RPMI8226 (cell line): Measurements from ENCODE around the gene LSM4.
A peak's percentile ranks its signal among the peaks of the same experiment; 100 is the strongest.

Source experiments
- DNase-seq: peaks from one replicate; pipeline ENCODE4 v3.0.0-alpha.2; 2015

Gene LSM4

DNA sequence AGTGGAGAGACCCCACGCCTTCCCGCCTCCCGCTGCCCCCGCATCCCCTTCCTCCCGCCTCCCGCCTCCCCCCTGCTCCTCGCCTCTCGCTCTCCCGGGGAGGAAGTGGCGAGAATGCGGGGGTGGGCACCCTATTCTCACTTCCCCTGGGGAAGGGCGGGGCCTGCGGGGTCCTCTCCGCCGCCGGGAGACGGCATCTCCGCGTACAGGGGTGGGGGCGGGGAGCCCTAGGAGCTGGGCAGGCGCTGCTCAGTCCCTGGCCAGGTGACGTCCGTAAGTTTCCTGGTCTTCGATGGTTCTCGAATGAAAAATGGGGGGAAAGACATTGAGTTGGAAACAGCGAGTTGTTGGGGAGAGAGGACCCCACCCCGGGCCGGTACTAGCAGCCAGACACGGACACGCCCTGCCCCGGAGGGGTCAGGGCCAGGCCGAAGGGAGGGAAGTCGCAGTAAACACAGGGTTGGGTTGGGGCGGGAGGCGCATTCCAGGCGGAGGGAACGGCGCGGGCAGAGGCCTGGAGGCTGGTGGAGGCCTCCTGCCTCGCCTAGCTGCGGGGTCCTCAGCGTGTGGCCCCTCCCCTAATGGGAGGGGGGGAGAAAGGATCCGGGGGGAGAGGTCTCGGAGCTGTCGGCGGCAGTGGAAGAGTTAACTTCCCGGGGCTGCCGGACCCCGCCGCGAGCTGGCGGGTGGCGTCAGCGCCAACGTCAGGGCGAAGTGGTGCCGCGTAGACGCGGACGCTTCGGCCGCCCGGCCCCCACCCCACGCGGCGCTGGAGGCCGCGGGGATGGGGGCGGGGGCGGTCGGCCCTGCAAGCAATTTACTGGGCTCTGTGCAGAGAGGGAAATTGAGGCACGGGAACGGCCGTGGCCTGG, 31.1 kb downstream of the LSM4 start:
- peak; percentile 84 for DNase-seq

- no peak for DNase-seq
Observed at GRCh38 chr19:18291019-18291524, 31.8 kb downstream of the LSM4 start.

DNA sequence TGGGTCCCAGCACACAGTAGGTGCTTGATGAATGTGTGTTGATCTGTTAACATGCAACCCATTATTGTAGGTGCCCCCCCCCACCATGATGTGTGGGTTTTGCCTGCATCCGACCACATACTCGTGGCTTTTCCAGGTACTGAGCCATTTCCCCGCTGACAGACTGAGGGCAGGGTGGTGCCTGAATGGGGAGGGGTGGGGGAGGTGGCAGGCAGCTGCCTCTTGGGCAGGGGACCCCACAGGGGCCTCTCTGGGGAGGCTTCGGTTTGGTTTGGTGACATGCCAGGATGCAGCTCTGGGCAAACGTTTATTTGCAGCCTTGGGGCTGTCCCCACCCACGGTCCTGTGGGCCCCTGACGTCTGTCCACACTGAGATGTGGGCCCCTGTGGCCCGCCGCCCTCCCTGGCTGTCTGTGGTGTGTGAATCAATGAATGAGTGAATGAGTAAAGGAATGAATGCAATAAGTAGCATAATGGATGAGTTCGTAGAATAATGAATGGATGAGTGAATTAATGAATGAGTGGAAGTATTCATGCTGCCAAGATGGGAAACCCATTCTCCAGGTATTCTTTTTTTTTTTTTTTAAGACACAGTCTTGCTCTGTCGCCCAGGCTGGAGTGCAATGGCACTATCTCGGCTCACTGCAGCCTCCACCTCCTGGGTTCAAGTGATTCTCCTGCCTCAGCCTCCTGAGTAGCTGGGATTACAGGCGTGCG, 32.4 kb downstream of the LSM4 start:
- no peak for DNase-seq

DNA sequence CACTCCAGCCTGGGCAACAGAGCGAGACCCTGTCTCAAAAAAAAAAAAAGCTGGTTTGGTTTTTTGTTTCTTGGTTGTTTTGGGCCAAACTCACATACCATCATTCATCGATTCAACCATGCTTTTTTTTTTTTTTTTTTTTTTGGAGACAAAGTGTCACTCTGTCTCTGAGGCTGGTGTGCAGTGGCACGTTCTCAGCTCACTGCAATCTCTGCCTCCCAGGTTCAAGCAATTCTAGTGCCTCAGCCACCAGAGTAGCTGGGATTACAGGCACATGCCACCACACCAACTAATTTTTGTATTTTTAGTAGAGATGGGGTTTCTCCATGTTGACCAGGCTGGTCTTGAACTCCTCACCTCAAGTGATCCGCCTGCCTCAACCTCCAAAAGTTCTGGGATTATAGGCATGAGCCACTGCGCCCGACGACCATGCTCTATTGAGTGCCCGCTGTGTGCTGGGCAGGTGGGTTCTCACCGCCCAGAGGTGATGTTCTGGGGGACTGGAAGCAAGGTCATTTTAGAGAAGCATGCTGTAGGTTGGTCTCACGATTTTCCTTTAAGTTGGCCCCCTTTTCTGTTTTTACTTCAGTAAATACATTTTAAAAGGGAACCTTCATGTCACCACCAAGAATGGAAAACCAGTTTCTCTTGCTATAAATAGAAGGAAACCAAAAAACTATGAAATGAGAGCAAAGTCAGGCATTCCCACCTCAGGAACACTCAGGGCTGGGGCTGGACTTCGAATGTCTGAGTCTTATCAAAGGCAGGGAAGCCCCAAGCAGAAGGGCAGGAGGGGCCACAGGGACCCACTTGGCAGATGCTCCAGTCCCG, 33.2 kb downstream of the LSM4 start:
- no peak for DNase-seq

DNA sequence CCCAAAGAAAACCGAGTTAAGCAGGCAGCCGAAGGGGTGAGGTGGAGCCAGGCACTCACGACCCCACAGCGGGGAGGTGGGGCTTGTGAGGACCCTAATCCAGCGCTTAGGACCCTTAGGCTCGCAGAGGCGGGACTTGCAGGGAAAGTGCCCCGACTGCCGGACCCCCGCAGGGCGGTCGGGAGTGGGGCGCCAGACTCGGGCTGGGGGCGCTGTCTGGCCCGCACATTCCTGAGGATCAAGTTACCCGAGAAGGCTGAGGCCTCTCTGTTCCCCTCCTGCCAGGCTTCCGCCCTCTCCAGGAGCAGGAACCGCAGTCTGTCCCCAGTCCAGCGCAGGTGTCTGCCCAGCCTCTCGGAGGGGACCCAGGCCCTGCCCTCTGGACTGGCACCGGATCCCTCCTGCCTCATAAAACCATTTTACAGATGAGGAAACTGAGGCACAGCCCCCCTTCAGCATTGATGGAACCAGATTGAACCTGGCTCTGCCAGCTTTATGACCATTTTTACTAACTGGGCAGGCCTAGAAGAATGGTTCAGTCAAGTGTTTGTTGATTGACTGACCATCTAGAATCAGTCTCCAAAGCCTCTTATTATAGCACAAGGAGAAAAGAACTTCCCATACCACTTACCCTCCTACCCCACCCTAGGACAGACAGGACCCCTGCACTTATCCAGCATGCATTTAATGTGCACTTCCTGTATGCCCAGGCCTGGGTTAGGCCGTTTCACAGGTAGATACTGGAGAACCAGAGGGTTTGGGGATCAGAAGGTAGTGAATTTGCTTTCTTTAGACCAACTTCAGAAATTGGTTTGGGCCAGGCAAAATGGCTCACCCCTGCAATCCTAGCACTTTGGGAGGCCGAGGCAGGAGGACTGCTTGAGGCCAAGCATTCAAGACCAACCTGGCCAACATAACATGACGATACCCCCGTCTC, 34.8 kb downstream of the LSM4 start:
- no peak for DNase-seq

DNA sequence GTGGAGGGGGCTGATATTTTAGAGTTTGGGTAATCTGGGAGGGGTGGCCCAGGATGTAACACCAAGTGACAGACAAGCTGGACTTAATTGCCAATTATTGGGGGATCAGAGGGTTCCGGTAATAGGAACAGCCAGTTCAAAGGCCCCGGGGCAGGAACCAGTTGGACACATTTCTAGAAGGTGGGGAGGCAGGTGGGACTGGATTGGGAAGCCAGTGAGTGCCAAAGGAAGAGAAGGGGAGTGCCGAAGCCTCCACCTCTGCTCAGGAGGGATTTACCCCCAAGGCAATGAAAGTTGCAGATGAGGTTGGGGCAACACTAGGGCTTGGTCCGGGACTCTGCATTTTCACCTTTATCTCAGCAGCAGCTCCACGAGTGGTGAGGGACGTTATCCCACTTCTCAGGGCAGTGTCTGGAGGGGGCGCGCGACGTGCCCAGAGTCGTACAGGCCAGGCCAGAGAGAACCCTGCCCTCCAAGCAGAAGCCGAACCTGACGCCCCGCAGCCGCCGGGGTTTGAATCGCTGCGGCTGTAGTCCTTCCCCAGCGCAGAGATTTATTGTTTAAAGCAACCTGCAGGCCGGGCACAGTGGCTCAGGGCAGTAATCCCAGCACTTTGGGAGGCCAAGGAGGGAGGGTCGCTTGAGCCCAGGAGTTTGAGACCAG, 35.8 kb downstream of the LSM4 start:
- DNase-seq, result no peak

DNA sequence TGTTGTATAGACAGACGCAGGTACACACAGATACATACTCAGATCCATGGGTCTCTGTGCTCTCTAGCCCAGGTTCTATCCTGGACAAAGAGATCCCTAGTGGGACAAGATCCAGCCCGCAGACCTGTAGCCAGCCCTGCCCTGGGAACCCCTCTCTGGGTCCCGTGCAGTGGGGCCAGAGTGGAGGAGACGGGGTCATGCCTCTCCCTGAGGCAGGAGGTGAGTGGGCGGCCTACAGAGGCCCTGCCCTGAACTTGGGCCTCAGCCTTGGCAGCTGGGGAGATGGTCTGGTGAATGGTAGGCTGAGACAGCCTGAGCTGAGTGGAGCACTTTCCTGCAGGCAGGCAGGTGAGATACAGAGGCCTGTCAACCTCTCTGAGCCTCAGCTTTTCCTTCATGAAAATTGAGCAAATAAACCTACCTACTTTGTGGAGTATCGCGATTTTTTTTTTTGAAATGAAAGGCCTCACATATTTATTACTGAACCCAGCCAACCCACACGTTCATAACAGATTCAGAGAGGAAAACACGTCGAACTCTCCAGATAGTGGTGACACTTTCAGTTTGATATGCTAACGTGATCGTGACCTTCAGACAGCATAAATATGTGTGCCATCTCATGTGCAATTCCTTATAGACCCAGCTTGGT, 38.0 kb downstream of the LSM4 start:
- no peak for DNase-seq

DNA sequence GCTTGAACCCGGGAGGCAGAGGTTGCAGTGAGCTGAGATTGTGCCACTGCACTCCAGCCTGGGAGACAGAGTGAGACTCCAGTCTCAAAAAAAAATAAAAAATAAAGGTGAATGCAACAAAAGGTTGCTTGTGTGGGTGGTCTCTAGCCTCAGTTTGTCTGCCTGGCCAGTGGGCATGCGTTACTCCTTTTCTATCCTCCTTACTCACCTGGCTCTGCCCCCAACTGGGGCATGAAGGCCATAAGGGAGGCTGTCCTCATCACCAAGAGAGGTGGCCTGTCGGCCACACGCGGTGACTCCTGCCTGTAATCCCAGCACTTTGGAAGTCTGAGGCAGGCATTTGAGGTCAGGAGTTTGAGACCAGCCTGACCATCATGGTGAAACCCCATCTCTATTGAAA, 39.5 kb downstream of the LSM4 start:
- no peak for DNase-seq

DNA sequence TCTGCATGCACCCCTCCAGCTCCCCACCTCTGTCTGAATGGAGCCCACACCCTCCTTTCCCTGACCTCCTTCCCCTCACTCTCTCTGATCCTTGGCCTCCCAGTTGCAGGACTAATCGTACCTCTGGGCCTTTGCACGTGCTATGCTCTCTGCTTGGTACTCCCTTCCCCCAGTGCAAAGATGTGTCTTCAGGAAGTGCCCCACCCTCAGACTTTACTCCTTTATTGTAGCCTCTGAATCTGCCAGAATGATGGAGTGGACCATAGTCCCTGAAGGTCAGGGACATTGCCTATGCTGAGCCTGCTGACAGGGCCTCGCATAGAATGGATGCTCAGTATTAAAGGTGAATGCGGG, 40.1 kb downstream of the LSM4 start:
- DNase-seq, result peak; percentile 37

GRCh38 chr19:18282021-18282787, 40.7 kb downstream of the LSM4 start:
- DNase-seq, result peak; percentile 47

GRCh38 chr19:18281082-18282020, 41.5 kb downstream of the LSM4 start, which contains the start of gene JUND:
JUND (minus strand) TSS chr19:18281622; CDS start chr19:18281484, 138 bp downstream.
- DNase-seq, result peak; percentile 98

DNA sequence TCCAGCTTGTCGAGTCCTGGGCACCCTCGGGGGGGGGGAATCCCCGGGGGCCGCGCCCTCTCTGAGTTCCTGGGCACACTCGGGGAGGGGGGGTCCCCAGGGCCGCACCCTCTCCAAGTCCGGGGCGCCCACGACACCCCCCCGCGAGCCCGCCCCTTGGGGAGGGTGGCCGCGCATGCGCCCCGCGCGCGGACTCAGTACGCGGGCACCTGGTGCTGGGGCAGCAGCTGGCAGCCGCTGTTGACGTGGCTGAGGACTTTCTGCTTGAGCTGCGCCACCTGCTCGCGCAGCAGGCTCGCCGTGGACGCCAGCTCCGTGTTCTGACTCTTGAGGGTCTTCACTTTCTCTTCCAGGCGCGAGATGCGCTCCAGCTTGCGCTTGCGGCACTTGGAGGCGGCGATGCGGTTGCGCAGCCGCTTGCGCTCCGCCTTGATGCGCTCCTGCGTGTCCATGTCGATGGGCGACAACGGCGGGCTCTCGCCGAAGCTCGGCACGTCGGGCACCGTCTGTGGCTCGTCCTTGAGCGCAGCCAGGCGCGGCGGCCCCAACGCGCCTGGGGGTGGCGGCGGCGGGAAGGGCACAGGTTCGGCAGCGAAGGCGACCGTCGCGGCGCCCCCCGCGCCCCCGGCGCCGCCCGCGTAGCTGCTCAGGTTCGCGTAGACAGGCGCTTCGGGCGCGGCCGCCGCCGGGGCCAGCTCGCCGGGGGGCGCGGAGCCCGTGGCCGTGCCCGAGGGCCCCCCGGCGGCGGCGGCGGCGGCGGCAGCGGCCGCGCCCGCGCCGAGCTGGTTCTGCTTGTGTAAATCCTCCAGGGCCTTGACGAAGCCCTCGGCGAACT, 42.4 kb downstream of the LSM4 start:
- DNase-seq, result peak; percentile 91

DNA sequence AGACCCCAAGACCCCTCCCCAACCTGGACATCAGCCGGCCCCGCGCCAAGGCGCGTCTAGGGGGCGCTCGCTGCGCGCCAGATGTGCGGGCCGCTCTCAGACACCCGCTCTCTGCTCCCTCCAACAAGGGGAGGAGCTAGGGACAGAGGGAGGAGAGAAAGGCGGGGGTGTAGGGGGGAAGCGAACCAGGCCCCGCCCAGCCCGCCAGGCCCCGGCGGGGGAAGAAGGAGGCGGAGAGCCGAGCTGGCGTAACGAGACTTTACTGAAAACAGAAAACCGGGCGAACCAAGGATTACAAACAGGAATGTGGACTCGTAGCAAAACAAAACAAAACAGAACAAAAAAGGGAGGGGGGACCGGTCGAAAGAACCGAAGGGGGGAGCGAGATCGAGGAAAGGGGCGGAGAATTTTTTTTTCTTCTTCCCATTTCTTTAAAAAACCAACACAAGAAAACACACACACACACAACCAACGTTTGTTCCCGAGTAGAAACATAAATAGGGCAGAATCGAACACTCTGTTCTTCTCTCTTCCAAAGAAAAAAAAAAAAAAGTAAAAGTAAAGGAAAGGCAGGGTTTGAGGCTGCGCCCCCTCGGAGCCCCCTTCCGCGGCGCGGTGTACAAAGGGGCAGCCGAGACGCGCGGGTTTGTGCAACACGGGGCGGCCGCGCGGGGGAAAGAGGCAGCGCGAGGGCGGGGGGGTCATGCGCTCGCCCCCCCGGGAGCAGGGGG, 43.2 kb downstream of the LSM4 start:
- peak; percentile 98 for DNase-seq

DNA sequence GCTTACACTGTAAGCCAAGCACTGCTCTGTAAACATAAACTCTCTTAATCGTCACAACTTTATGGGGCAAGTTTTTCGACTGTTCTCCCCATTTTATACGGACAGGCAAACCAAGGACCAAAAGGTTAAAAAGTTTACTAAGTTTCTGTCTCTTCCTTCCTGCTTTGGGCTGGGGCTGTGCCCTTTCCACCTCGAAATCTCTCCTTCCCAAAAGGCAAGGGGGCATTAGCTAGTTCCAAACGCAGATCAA, 43.7 kb downstream of the LSM4 start:
- no peak for DNase-seq

DNA sequence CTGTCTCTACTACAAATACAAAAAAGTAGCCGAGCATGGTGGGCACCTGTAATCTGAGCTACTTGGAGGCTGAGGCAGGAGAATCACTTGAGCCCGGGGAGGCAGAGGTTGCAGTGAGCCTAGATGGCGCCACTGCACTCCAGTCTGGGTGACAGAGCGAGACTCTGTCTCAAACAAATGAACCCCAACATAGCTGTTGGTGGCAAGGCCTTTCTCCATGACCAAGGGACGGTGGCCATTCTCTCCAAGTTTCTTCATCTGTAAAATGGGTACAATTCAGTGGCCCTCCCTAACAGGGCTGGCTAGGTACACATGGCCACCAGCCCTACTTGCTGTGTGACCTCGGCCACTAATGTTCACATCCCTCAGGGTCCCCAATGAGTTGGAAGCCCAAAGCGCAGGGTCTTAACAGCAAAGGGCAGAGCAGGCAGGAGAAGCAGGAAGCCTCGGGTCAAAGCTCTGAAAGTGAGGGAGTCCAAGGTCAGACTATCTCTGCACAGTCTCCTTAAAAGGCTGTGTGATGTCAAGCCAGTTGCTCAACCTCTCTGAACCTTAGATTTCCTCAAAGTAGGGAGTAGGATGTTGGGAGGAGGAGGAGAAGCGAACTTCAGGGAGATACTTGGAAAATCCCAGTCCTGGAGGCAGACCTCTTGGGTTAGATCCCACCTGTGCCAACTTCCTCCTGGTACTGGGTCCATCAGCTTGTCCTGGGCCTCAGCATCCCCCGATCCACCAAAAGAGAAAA, 44.2 kb downstream of the LSM4 start:
- DNase-seq, result no peak

GRCh38 chr19:18274781-18275356, 48.0 kb downstream of the LSM4 start:
- no peak for DNase-seq
